ENCODE measurements around the gene FHL3.

Gene FHL3

GRCh38 chr1:37951783-37952624 is 53.3 kb downstream of the FHL3 start:
- Histone ChIP-seq H3K4ac (ENCODE audit: low read depth, low read length) (no peak overlapping the region), H3K4me3 (ENCODE audit: low read length) (no peak overlapping the region), H4K8ac (ENCODE audit: low read depth, low read length) (no peak overlapping the region), H3K27me3 (ENCODE audit: insufficient read depth, low read length, poor library complexity) (no peaks in the 10 kb centered on the region), H3K27ac (ENCODE audit: low read depth, low read length) (no peak overlapping the region), H3K56ac (ENCODE audit: low read length) (no peak overlapping the region), H2BK15ac (replicated peaks; ENCODE audit: low read depth) (no peak overlapping the region), H3K18ac (ENCODE audit: low read length) (no peak overlapping the region), H3K4me1 (ENCODE audit: control insufficient read depth, low read depth, low read length) (no peaks in the 10 kb centered on the region), H2BK120ac (ENCODE audit: low read depth, low read length) (no peak overlapping the region), H3K79me2 (ENCODE audit: control insufficient read depth, insufficient read depth, low read length) (no peaks in the 10 kb centered on the region), H2AK5ac (ENCODE audit: low read length) (no peak overlapping the region), H4K5ac (ENCODE audit: low read length) (no peak overlapping the region), H3K9ac (ENCODE audit: low read length) (no peak overlapping the region), H3K79me1 (ENCODE audit: low read length) (no peaks in the 10 kb centered on the region), H3K23ac (ENCODE audit: low read length) (no peak overlapping the region), H3K4me2 (ENCODE audit: low read length) (no peak overlapping the region), H2BK5ac (ENCODE audit: low read length) (no peak overlapping the region), H3K36me3 (ENCODE audit: control insufficient read depth, insufficient read depth, low read length) (no peaks in the 10 kb centered on the region)
- WGBS (ENCODE audit: extremely low coverage, insufficient coverage, low lambda C conversion rate): no CpG with 5 or more reads among the region's 4 CpGs
- DNase-seq: no peak

- Histone ChIP-seq H3K27ac (ENCODE audit: low read depth, low read length) (no peak overlapping the region), H2AK5ac (ENCODE audit: low read length) (no peak overlapping the region), H3K4ac (ENCODE audit: low read depth, low read length) (no peak overlapping the region), H3K27me3 (ENCODE audit: insufficient read depth, low read length, poor library complexity) (no peaks in the 10 kb centered on the region), H3K4me2 (ENCODE audit: low read length) (no peak overlapping the region), H4K8ac (ENCODE audit: low read depth, low read length) (no peak overlapping the region), H3K79me2 (ENCODE audit: control insufficient read depth, insufficient read depth, low read length) (no peaks in the 10 kb centered on the region), H4K5ac (ENCODE audit: low read length) (no peak overlapping the region), H3K4me1 (ENCODE audit: control insufficient read depth, low read depth, low read length) (no peaks in the 10 kb centered on the region), H3K36me3 (ENCODE audit: control insufficient read depth, insufficient read depth, low read length) (no peaks in the 10 kb centered on the region), H3K9ac (ENCODE audit: low read length) (no peak overlapping the region), H3K18ac (ENCODE audit: low read length) (no peak overlapping the region), H3K56ac (ENCODE audit: low read length) (no peak overlapping the region), H2BK120ac (ENCODE audit: low read depth, low read length) (no peak overlapping the region), H2BK5ac (ENCODE audit: low read length) (no peak overlapping the region), H3K4me3 (ENCODE audit: low read length) (no peak overlapping the region), H3K23ac (ENCODE audit: low read length) (no peak overlapping the region), H2BK15ac (replicated peaks; ENCODE audit: low read depth) (no peak overlapping the region), H3K79me1 (ENCODE audit: low read length) (no peaks in the 10 kb centered on the region)
- WGBS (ENCODE audit: extremely low coverage, insufficient coverage, low lambda C conversion rate): no CpG with 5 or more reads among the region's 11 CpGs
- no peak for DNase-seq
Measured at GRCh38 chr1:37951041-37951782, 54.1 kb downstream of the FHL3 start.

GRCh38 chr1:37949524-37950152 is 55.7 kb downstream of the FHL3 start:
- H3K4me1 ChIP-seq (ENCODE audit: control insufficient read depth, low read depth, low read length): no peaks in the 10 kb centered on the region
- H2AK5ac ChIP-seq (ENCODE audit: low read length): no peak overlapping the region
- no peaks in the 10 kb centered on the region for H3K27me3 ChIP-seq (ENCODE audit: insufficient read depth, low read length, poor library complexity)
- no peak overlapping the region for H2BK120ac ChIP-seq (ENCODE audit: low read depth, low read length)
- no peak overlapping the region for H3K4ac ChIP-seq (ENCODE audit: low read depth, low read length)
- no peak overlapping the region for H3K18ac ChIP-seq (ENCODE audit: low read length)
- DNase-seq: no peak
- H3K27ac ChIP-seq (ENCODE audit: low read depth, low read length): no peak overlapping the region
- no CpG with 5 or more reads among the region's 6 CpGs for WGBS (ENCODE audit: extremely low coverage, insufficient coverage, low lambda C conversion rate)
- H4K8ac ChIP-seq (ENCODE audit: low read depth, low read length): no peak overlapping the region
- H3K36me3 ChIP-seq (ENCODE audit: control insufficient read depth, insufficient read depth, low read length): no peaks in the 10 kb centered on the region
- H3K4me2 ChIP-seq (ENCODE audit: low read length): no peak overlapping the region
- no peak overlapping the region for H2BK15ac ChIP-seq (replicated peaks; ENCODE audit: low read depth)
- H3K23ac ChIP-seq (ENCODE audit: low read length): no peak overlapping the region
- H3K79me1 ChIP-seq (ENCODE audit: low read length): no peaks in the 10 kb centered on the region
- no peak overlapping the region for H3K4me3 ChIP-seq (ENCODE audit: low read length)
- H3K79me2 ChIP-seq (ENCODE audit: control insufficient read depth, insufficient read depth, low read length): no peaks in the 10 kb centered on the region
- H3K9ac ChIP-seq (ENCODE audit: low read length): no peak overlapping the region
- no peak overlapping the region for H3K56ac ChIP-seq (ENCODE audit: low read length)
- H4K5ac ChIP-seq (ENCODE audit: low read length): peak overlapping the region; percentile 16
- H2BK5ac ChIP-seq (ENCODE audit: low read length): no peak overlapping the region

DNA sequence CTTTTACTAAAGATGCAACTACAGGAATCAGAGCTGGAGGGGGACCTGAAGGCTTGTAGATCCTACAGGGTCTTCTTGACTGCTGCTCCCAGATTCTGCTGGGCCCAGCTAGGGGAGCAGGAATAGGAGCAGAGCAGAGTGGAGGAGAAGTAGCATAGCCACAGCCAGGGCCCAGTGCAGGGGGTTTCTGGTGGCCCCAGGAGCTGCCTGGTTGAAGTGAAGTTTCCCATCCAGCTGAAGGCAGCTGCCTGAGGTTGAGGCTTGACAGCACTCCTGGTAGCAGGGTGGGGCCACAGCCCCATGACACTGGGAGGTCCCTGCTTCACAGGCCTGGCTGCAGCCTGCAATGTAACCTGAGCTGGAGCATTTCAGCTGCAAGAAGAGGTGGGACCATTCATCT is 56.5 kb downstream of the FHL3 start:
- H3K56ac ChIP-seq (ENCODE audit: low read length): no peak overlapping the region
- no peaks in the 10 kb centered on the region for H3K36me3 ChIP-seq (ENCODE audit: control insufficient read depth, insufficient read depth, low read length)
- no peak for DNase-seq
- H3K27me3 ChIP-seq (ENCODE audit: insufficient read depth, low read length, poor library complexity): no peaks in the 10 kb centered on the region
- H2BK15ac ChIP-seq (replicated peaks; ENCODE audit: low read depth): no peak overlapping the region
- H3K4ac ChIP-seq (ENCODE audit: low read depth, low read length): no peak overlapping the region
- no peaks in the 10 kb centered on the region for H3K4me1 ChIP-seq (ENCODE audit: control insufficient read depth, low read depth, low read length)
- no peaks in the 10 kb centered on the region for H3K79me2 ChIP-seq (ENCODE audit: control insufficient read depth, insufficient read depth, low read length)
- H4K5ac ChIP-seq (ENCODE audit: low read length): no peak overlapping the region
- H2BK5ac ChIP-seq (ENCODE audit: low read length): no peak overlapping the region
- no peak overlapping the region for H4K8ac ChIP-seq (ENCODE audit: low read depth, low read length)
- H2BK120ac ChIP-seq (ENCODE audit: low read depth, low read length): no peak overlapping the region
- H3K9ac ChIP-seq (ENCODE audit: low read length): no peak overlapping the region
- H2AK5ac ChIP-seq (ENCODE audit: low read length): no peak overlapping the region
- no peak overlapping the region for H3K4me3 ChIP-seq (ENCODE audit: low read length)
- H3K4me2 ChIP-seq (ENCODE audit: low read length): no peak overlapping the region
- H3K23ac ChIP-seq (ENCODE audit: low read length): no peak overlapping the region
- H3K79me1 ChIP-seq (ENCODE audit: low read length): no peaks in the 10 kb centered on the region
- no peak overlapping the region for H3K18ac ChIP-seq (ENCODE audit: low read length)
- no peak overlapping the region for H3K27ac ChIP-seq (ENCODE audit: low read depth, low read length)

- Histone ChIP-seq H2BK15ac (replicated peaks; ENCODE audit: low read depth) (no peak overlapping the region), H4K5ac (ENCODE audit: low read length) (no peak overlapping the region), H2BK120ac (ENCODE audit: low read depth, low read length) (no peak overlapping the region), H3K27me3 (ENCODE audit: insufficient read depth, low read length, poor library complexity) (no peaks in the 10 kb centered on the region), H3K4me2 (ENCODE audit: low read length) (no peak overlapping the region), H2AK5ac (ENCODE audit: low read length) (no peak overlapping the region), H3K18ac (ENCODE audit: low read length) (no peak overlapping the region), H3K4ac (ENCODE audit: low read depth, low read length) (no peak overlapping the region), H3K79me1 (ENCODE audit: low read length) (no peaks in the 10 kb centered on the region), H3K27ac (ENCODE audit: low read depth, low read length) (no peak overlapping the region), H3K23ac (ENCODE audit: low read length) (no peak overlapping the region), H4K8ac (ENCODE audit: low read depth, low read length) (no peak overlapping the region), H3K4me3 (ENCODE audit: low read length) (no peak overlapping the region), H3K4me1 (ENCODE audit: control insufficient read depth, low read depth, low read length) (no peaks in the 10 kb centered on the region), H3K36me3 (ENCODE audit: control insufficient read depth, insufficient read depth, low read length) (no peaks in the 10 kb centered on the region), H3K9ac (ENCODE audit: low read length) (no peak overlapping the region), H2BK5ac (ENCODE audit: low read length) (no peak overlapping the region), H3K79me2 (ENCODE audit: control insufficient read depth, insufficient read depth, low read length) (no peaks in the 10 kb centered on the region), H3K56ac (ENCODE audit: low read length) (no peak overlapping the region)
- WGBS (ENCODE audit: extremely low coverage, insufficient coverage, low lambda C conversion rate): no CpG with 5 or more reads among the region's 2 CpGs
- no peak for DNase-seq
Measured at GRCh38 chr1:37948166-37948565, 57.1 kb downstream of the FHL3 start.
